H7 (cell line): ENCODE measurements around the gene C14orf93. TPM values are rescaled to one million over a fixed set of nuclear protein-coding genes. Genes with fewer than 3 reads are reported as not detected.

Source experiments
- DNase-seq: peaks from one replicate; pipeline ENCODE4 v3.0.0; 2012
- H3K27me3 ChIP-seq: 2 replicates; pipeline ENCODE4 v1.6.0; 2011; ENCODE audit warnings: mild to moderate bottlenecking, low read length; ENCODE audit not compliant: control insufficient read depth, insufficient read depth
- H3K36me3 ChIP-seq: replicated peaks from 2 replicates; pipeline ENCODE4 v1.5.1; 2011; ENCODE audit warnings: low read length; ENCODE audit not compliant: control insufficient read depth, insufficient read depth
- H3K4me3 ChIP-seq: 2 replicates; pipeline ENCODE4 v1.5.1; 2011; ENCODE audit warnings: low read depth, mild to moderate bottlenecking, control low read depth, low read length, moderate library complexity; ENCODE audit not compliant: insufficient read depth
- total RNA-seq: library from RNA; depleted of rRNA; stranded (reverse); fragments of >200 nt; shearing (Covaris generic); gene quantifications from 2 replicates; pipeline ENCODE4 v1.2.3, GENCODE V29; 2014

The C14orf93 gene
- total RNA-seq, 1 experiment from 2014 or later: 13.2 TPM

DNA sequence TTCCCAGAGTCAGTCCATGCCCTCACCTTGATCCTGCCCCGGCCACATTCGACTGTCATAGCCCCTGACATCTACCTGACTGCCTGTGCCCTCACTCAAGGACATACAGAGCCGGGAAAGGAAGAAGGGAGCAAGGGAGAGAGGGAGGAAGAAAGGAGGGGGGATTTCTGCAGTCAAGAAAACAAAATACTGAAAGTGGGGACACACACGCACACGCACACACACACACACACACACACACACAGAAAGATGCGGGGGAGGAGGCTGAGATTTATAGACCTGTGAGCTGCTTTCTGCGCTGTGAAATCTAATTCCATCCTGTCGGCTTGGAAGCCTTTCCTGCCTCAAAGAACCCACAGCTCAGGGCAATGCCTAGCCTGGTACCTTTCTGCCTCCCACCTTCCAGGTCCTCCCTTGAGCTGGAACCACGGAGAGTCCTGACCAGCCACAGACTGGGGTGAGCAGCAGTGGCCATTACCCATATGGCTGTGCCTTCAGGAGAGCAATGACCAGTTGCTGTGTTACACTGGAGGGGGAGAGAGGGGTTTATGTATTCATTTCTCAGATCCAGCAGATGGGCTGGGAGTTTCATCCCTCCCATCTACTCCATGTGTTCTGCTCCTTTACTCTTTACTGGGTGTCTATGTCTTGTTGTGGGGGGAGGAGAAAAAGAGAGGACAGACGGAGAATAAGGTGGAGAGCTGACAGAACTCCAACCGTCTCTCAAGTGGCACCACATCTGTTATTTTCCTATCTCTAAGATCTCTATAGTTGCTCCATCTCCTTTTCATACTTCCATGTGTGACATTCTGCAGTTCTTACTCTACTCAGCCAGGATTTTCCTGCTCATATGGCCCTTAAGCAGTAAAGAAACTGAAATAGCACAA lies 12.9 kb downstream of the C14orf93 start:
- H3K27me3 ChIP-seq: no peaks in the 10 kb centered on the region
- no peak overlapping the region for H3K4me3 ChIP-seq
- DNase-seq: no peak
- H3K36me3 ChIP-seq: no peaks in the 10 kb centered on the region

DNA sequence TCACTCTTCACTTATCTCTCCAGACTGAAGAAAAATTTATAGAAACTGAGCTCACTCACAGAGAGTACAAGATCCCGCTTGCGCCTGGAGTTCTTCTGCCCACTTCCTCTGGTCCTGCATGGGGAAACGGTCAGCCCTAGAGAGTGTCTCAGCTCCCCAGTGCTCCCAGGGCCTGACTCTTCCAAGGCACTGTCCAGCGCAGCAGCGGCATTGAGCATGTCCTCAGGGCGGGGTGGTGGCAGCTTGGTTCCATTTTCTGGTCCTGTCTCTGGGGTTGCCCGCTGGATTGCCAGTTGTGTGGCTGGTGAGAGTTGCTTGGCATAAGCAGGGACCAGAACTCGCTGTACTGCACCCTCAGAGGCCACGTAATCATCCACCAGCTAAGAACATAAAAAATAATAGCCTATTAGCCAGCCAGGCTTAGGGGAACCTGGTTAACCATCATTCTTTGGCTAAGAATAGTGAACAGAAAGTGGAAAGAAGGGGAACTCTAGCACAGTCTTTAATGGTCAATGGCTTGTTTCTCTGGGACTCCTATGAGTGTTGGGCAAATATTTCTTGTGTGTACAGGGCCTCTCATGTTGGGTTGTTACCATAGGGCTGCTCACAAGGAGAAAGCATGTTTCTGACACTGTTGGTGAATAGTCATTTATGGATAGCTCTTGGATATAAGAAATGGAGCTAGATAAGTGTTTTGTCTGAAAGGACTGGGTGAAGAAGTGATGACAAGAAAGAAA lies 13.9 kb downstream of the C14orf93 start:
- Histone ChIP-seq H3K36me3 (no peaks in the 10 kb centered on the region), H3K27me3 (no peaks in the 10 kb centered on the region), H3K4me3 (no peak overlapping the region)
- no peak for DNase-seq

DNA sequence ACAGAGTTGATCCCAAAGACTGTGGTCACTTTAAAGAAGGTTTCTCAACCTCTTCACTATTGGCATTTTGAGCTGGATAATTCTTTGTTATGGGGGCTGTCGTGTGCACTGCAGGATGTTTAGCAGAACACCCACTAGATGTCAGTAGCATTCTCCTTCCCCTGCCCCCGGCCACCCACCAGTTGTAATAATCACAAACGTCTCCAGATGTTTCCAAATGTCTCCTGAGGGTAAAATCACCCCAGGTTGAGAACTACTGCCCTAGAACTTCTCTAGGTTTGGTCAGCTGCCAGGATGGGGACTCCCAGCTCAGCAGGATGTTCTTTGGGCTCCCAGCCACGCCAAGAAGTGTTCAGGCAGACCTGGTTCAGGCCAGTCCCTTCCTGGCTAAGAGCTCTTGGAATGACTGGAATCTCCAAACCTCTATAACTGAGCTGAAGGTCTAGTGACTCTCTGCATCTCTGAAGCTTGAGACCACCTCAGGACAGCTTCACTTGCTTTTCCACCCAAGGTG lies 15.1 kb downstream of the C14orf93 start:
- DNase-seq: peak; percentile 71
- H3K36me3 ChIP-seq: no peaks in the 10 kb centered on the region
- no peak overlapping the region for H3K4me3 ChIP-seq
- no peaks in the 10 kb centered on the region for H3K27me3 ChIP-seq

DNA sequence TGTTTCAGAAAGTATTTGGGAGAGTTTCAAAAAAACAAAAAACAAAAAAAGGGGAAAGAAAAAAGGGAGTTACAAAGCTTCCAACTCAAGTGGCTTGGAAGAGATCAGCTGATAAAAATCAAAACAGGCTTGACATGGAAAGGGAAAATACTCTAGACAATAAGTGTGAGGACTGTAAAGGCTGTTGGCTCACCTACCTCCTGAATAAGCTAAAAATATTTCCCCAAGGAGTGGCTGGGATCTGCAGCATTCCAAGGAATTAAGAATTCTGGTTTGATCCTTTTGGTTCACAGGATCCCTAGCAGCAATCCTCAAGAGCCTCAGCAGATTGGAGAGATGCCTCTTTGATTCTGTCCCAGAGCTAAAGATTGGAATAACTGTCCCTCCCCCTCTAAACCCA lies 16.4 kb downstream of the C14orf93 start:
- no peaks in the 10 kb centered on the region for H3K36me3 ChIP-seq
- H3K4me3 ChIP-seq: no peak overlapping the region
- no peaks in the 10 kb centered on the region for H3K27me3 ChIP-seq
- DNase-seq: no peak

DNA sequence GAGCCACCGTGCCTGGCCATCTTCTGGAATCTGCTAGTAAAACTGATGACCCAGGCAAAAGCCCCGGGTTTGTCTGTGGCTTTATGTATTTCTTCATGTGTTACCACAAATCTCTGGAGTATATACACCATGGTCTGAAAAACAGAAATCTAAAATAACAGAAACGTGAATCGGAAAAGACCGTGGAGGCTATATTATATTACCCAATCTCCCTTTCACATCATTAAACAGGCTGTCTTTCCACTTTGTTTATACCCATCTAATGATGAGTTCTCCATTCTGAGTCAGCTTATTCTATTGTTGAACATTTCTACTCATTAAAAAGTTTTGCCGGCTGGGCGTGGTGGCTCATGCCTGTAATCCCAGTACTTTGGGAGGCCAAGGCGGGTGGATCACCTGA lies 18.1 kb downstream of the C14orf93 start:
- Histone ChIP-seq H3K27me3 (no peaks in the 10 kb centered on the region), H3K36me3 (no peaks in the 10 kb centered on the region), H3K4me3 (no peak overlapping the region)
- DNase-seq: no peak

DNA sequence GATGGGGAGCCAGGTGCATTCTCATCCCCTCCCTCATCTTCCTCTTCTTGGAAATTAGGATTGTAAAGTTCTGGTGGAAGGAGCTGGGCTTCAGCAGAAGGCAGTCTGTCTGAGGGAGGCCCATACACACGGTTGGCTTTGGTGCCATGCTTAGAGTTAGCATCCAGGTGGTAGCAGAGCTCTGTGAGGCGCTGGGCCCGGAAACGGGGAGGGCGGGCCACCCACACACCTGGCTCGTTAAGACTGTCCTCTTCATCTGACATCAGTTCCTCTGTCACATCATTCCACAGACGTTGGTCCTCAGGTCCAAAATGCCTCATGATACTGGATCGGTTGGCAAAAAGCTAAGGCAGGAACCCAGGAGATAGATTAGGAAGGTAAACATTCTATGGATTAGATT lies 22.7 kb downstream of the C14orf93 start:
- H3K27me3 ChIP-seq: no peaks in the 10 kb centered on the region
- no peak overlapping the region for H3K4me3 ChIP-seq
- H3K36me3 ChIP-seq: no peaks in the 10 kb centered on the region
- no peak for DNase-seq

DNA sequence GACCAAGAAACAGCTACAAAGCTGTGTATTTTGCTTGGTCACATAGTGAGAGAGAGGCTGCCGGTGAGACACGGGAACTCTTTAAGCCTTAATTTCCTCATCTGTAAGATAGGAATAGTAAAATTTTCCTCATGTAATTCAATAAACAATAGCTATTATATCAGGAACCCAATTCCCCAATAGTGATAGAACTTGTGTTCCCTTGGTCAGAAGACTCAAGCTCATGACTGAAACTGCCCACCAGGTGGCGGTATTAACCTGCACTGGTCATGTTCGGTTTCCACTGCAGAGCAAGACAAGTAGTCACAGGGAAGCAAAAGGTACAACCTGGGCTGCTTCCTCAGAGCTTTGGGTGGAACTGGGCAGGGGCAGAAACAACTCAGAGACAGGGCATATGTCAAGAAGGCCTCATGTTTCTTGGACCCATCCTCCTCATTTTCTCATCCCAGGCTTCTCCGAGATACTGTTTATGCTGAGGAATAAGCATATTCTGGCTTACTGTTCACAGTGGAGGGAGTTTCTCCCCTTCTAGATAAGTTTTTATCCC lies 23.4 kb downstream of the C14orf93 start:
- Histone ChIP-seq H3K27me3 (peaks cover 6% of the 10 kb centered on the region), H3K36me3 (no peaks in the 10 kb centered on the region), H3K4me3 (no peak overlapping the region)
- peak; percentile 89 for DNase-seq

DNA sequence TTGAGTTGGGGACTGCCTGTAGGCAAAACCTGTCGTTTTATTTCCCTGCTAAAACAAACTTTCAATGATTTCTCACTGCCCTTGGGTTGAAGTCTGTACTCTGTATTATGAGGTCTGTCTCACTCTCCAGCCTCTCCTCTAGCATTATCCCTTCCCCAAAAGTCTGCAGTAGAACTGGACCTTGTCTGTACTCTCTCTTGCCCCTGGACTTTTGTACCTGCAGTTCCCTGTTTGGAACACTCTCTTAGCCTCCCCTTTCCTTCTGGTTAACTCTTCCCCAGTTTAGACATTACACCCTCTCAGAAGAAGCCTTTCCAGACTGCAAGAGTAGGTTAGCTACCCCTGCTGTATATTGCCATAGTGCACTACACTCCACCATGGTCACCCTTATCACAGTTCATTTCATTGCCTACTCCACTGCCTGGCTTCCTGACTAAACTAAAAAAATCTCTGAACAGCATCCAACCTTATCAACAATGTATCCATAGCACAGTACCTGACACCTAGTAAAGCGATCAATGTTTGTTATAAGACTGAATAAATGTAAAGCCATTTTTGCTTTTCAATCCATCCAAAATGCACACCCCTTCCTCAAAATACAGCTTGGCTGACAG lies 23.9 kb downstream of the C14orf93 start:
- no peak for DNase-seq
- H3K4me3 ChIP-seq: no peak overlapping the region
- peaks cover 12% of the 10 kb centered on the region for H3K27me3 ChIP-seq
- H3K36me3 ChIP-seq: no peaks in the 10 kb centered on the region

DNA sequence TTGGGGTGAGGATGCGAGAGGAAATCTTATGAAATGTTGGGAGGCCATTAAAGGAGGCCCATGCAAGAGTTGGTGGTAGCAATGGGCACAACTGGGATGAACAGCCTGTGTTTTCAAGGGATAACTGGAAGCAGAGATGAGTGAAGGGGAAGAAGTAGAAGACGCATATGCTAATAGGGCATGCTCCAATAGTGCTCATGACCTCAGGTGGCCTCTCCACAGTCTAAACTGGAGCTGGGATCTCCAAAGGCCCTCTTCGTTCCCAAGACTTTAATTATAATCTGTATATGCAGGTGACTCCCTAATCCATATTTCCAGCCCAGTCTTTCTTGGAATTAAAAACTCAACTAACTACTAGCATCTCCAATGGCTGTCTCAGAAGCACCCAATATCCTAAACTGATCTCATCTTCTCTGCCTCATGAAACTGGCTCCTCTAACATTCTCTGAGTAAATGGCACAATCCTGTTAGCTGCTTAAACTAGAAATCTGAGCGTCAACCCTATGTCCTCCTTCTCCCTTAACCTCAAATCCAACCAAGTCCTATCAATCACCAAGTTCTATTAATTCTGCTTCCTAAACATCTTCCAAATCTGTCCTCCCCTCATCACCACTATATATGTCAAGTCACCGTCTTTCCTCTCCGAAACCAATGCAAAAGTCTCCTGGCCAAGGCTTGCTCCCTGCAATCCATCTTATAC lies 24.8 kb downstream of the C14orf93 start:
- H3K27me3 ChIP-seq: peaks cover 15% of the 10 kb centered on the region

DNA sequence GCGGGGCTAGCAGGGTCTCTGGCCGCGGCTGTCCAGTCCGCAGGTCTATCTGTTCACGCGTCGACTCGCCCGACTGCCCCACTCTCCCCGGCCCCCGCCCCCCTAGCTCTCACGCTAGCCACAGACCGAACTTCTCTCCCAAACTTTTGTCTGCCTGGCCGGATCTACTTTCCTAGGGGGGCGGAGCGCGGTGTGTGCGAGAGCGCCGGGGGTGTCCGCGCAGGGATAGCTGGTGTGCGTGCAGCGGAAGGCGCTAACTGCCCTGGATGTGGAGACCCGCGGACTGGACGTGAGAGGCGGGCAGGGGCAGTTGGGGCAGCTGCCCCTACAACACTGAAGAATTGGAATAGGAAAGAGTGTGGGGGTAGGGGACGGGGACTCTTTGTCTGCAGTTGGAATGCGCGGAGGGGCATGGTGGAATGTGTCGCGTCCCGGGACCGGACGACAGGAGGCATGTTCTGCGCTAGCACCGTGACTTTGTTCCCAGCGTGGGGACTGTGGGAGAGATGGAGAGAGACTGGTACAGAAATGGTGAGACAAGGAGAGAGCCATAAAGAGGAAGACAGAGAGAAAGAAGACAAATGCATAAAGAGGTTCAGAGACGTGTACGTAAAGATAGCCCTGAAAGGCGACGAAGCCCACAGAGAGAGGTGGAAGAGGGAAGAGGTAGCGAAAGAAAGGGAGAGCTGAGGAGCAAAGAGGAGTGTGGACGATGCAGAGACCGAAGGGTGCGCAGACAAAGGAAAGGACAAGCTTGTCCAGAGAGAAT lies 27.3 kb downstream of the C14orf93 start, which contains the start of gene AJUBA:
TSS of gene AJUBA (minus strand) at position 75 of the 769 bp plus-strand sequence. CDS start 285 bp downstream, outside the sequence.
- peak; percentile 96 for DNase-seq
- peak within 1 kb of the TSS; percentile 68 for H3K4me3 ChIP-seq
- peaks cover 15% of the 10 kb centered on the region for H3K27me3 ChIP-seq
- peaks cover 1% of the 10 kb centered on the region for H3K36me3 ChIP-seq

More for the DNA sequence above, 24.8 kb downstream of the C14orf93 start:
- H3K36me3 ChIP-seq: no peaks in the 10 kb centered on the region
- no peak for DNase-seq
- H3K4me3 ChIP-seq: no peak overlapping the region

DNA sequence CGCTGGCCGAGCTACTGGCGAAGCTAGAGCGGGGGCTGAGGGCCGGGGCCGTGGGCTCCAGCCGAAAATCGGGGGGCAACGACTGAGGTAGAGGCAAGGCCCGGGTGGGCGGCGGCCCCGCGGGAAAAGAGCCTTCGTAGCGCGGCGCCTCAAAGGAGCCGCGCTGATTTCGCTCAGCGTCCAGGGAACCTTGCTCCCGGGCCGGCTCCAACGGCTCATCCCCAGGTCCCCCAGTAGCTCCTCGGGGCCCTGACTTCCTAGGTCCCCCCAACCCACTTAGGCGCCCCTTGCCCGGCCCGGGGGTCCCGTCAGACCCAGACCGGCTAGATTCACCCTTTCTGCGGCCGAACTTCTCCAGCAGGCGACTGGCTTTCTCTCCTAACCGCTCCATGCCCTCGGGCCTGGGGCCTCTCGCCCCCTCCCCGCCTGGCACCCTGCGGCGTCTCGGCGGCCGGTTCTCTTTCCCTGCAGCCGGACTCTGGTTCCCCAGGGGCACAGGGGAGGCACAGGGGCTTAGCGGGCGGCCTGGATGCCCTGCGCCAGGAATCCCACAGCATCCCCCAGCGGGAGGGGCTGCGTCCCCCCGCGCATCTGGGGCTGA lies 28.0 kb downstream of the C14orf93 start:
- Histone ChIP-seq H3K36me3 (peaks cover 2% of the 10 kb centered on the region), H3K27me3 (peaks cover 15% of the 10 kb centered on the region), H3K4me3 (peak overlapping the region; percentile 68)
- peak; percentile 91 for DNase-seq

DNA sequence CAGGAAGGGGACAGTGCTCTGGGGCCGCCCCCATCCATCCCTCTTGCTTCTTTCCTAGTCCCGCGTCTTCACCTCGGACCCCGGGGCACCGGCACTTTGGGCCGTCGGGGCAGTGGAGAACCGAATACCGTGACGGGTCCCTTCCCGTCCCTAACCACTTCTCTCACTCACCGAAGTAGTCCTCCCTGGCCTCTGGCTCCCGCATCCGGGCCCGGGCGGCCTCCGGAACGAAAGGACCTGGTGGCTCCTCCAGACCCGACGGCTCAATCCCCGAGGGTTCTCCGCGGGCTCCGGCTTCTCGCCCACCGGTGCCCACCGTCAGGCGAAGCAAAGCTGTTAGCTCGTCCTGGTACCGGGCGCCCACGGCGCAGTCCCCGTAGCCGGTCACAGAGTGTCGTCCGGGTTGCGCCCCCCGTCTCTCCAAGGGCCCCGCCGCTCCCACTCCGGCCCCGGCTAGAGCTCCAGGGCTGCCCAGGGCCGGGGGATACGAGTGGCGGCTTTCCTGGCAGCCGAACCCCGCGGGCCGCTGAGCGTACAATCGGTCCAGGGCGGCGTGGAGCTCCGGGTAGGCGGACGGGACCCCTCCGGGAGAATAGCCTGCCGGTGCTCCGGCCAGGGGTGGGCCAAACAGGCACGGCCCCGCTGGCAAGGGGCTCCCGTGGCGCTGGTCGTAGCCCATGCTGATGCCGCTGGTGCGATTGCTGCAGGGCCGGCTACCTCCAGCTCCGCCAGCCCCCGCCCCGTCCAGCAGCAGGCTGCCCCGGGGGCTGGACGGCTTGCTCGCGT lies 28.7 kb downstream of the C14orf93 start:
- Histone ChIP-seq H3K4me3 (peak overlapping the region; percentile 68), H3K36me3 (peaks cover 2% of the 10 kb centered on the region), H3K27me3 (peaks cover 15% of the 10 kb centered on the region)
- DNase-seq: peak; percentile 81
